Keratinocyte (primary cell): ENCODE measurements around the gene PLCD1. TPM values are rescaled to one million over a fixed set of nuclear protein-coding genes. Genes with fewer than 3 reads are reported as not detected.

Experiments used
- DNase-seq: peaks from one replicate; pipeline ENCODE4 v3.0.0-alpha.2; 2011; ENCODE audit warnings: low read depth, missing footprints, low spot score
- FAIRE-seq: peaks from 2 replicates; lab custom pipeline; 2011; peaks lifted over from hg19 to GRCh38; lab: Jason Lieb, UNC
- H2AFZ ChIP-seq: 2 replicates; pipeline ENCODE4 v1.6.0; 2012; ENCODE audit warnings: low read length, control low read depth, inconsistent platforms; ENCODE audit not compliant: control insufficient read depth
- H3K27ac ChIP-seq: 2 replicates; pipeline ENCODE4 v1.5.1; 2011; ENCODE audit warnings: low read length; ENCODE audit not compliant: control insufficient read depth, insufficient read depth
- H3K27me3 ChIP-seq: 3 replicates; pipeline ENCODE4 v1.6.0; 2011; ENCODE audit warnings: low read length; ENCODE audit not compliant: control insufficient read depth, insufficient read depth; ENCODE audit errors: extremely low read depth
- H3K36me3 ChIP-seq, 2 experiments: 2 replicates in 1 of 2; 3 replicates in 1 of 2; pipeline ENCODE4 v1.5.1; 2011; ENCODE audit warnings: low read length in 2 of 2, mild to moderate bottlenecking in 1 of 2; ENCODE audit not compliant: control insufficient read depth in 2 of 2, insufficient read depth in 2 of 2; ENCODE audit errors: extremely low read depth in 1 of 2
- H3K4me1 ChIP-seq: 3 replicates; pipeline ENCODE4 v1.5.1; 2011; ENCODE audit warnings: low read length; ENCODE audit not compliant: control insufficient read depth, insufficient read depth; ENCODE audit errors: extremely low read depth
- H3K4me2 ChIP-seq: 3 replicates; pipeline ENCODE4 v1.6.0; 2011; ENCODE audit warnings: low read depth, low read length; ENCODE audit not compliant: control insufficient read depth, insufficient read depth; ENCODE audit errors: extremely low read depth
- H3K4me3 ChIP-seq, 3 experiments: fragments of 200-600 bp in 1 of 3; sonication (generic) in 1 of 3; 2 replicates in 2 of 3; 3 replicates in 1 of 3; pipeline ENCODE4 v1.5.1; 2011 to 2016; ENCODE audit warnings: low read length in 3 of 3, mild to moderate bottlenecking in 3 of 3, control low read depth in 2 of 3, inconsistent platforms in 1 of 3, low read depth in 1 of 3, mixed read lengths in 1 of 3, mixed run types in 1 of 3, moderate library complexity in 1 of 3; ENCODE audit not compliant: control insufficient read depth in 2 of 3, insufficient read depth in 2 of 3; ENCODE audit errors: extremely low read depth in 1 of 3
- H3K79me2 ChIP-seq: 2 replicates; pipeline ENCODE4 v1.6.0; 2012; ENCODE audit warnings: low read length; ENCODE audit not compliant: control insufficient read depth, insufficient read depth
- H3K9ac ChIP-seq: 3 replicates; pipeline ENCODE4 v1.6.0; 2011; ENCODE audit warnings: low read length; ENCODE audit not compliant: control insufficient read depth, insufficient read depth; ENCODE audit errors: extremely low read depth
- H3K9me1 ChIP-seq: 3 replicates; pipeline ENCODE4 v1.6.0; 2011; ENCODE audit warnings: low read length; ENCODE audit not compliant: control insufficient read depth, insufficient read depth; ENCODE audit errors: extremely low read depth
- H3K9me3 ChIP-seq: 2 replicates; pipeline ENCODE4 v1.5.1; 2012; ENCODE audit warnings: low read depth, low read length; ENCODE audit not compliant: control insufficient read depth
- H4K20me1 ChIP-seq: 3 replicates; pipeline ENCODE4 v1.6.0; 2011; ENCODE audit warnings: low read length; ENCODE audit not compliant: control insufficient read depth, insufficient read depth; ENCODE audit errors: extremely low read depth
- EZH2 ChIP-seq: IDR thresholded peaks from one replicate; pipeline ENCODE4 v1.6.1; 2012; ENCODE audit warnings: inconsistent platforms, mild to moderate bottlenecking, low read length, moderate library complexity
- dilution Hi-C: fragments of 300-500 bp; cut with MboI; formaldehyde crosslinking; loops from one replicate; pipeline ENCODE4 v1.7.0; 2020; ENCODE audit warnings: low sequenced_read_pairs; ENCODE audit not compliant: extremely low pct_ligation_motif_present
- polyA plus RNA-seq, 5 experiments: library from polyadenylated mRNA; depleted of rRNA in 3 of 5; stranded (reverse) in 3 of 5; stranded (forward) in 1 of 5; unstranded in 1 of 5; fragments of >200 nt; gene quantifications; 1 replicate in 1 of 5; 2 replicates in 3 of 5; 3 replicates in 1 of 5; pipeline versions ENCODE4 v1.2.1 to v1.2.3, GENCODE V29; 2011 to 2012; ENCODE audit warnings: missing spikeins in 2 of 5, low read depth in 1 of 5, low replicate concordance in 1 of 5
- TF ChIP-seq, protein P1 (sequence below), 3 experiments: IDR thresholded peaks in 1 of 3; conservative IDR thresholded peaks in 1 of 3; optimal IDR thresholded peaks in 1 of 3; 2 replicates in 2 of 3; 3 replicates in 1 of 3; pipeline versions ENCODE3 to v1.5.1; 2011; ENCODE audit warnings: low read length in 3 of 3, mild to moderate bottlenecking in 3 of 3, moderate library complexity in 2 of 3, control low read depth in 1 of 3, inconsistent platforms in 1 of 3; ENCODE audit not compliant: insufficient read depth in 2 of 3; ENCODE audit errors: extremely low read depth in 1 of 3

Gene PLCD1
- polyA plus RNA-seq, 1 donor (not counting 4 experiments of a cell fraction or from before 2014, with no cell fraction given): 26.0 TPM

GRCh38 chr3:37987315-37987697 lies 42.1 kb downstream of the PLCD1 start:
- H3K4me1 ChIP-seq: peaks cover 9% of the 10 kb centered on the region
- no peaks in the 10 kb centered on the region for H3K9me1 ChIP-seq
- peaks cover 0 to 5% of the 10 kb centered on the region in 2 experiments for H3K36me3 ChIP-seq
- no peak overlapping the region for H3K4me3 ChIP-seq
- no peaks in the 10 kb centered on the region for H4K20me1 ChIP-seq
- TF ChIP-seq, protein P1, sequence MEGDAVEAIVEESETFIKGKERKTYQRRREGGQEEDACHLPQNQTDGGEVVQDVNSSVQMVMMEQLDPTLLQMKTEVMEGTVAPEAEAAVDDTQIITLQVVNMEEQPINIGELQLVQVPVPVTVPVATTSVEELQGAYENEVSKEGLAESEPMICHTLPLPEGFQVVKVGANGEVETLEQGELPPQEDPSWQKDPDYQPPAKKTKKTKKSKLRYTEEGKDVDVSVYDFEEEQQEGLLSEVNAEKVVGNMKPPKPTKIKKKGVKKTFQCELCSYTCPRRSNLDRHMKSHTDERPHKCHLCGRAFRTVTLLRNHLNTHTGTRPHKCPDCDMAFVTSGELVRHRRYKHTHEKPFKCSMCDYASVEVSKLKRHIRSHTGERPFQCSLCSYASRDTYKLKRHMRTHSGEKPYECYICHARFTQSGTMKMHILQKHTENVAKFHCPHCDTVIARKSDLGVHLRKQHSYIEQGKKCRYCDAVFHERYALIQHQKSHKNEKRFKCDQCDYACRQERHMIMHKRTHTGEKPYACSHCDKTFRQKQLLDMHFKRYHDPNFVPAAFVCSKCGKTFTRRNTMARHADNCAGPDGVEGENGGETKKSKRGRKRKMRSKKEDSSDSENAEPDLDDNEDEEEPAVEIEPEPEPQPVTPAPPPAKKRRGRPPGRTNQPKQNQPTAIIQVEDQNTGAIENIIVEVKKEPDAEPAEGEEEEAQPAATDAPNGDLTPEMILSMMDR (optimal IDR thresholded peaks at IDR 0.05 in 1 of 3, IDR thresholded peaks at IDR 0.05 in 1 of 3, conservative IDR thresholded peaks at IDR 0.05 in 1 of 3; ENCODE audit: extremely low read depth in 1 of 3, insufficient read depth in 2 of 3, low read length in 3 of 3): no peak
- no peak for TF ChIP-seq EZH2
- H3K27me3 ChIP-seq: no peaks in the 10 kb centered on the region
- dilution Hi-C loops: no loop called here
- H3K4me2 ChIP-seq: no peak overlapping the region
- H3K9ac ChIP-seq: no peak overlapping the region
- H3K27ac ChIP-seq: no peak overlapping the region
- H3K9me3 ChIP-seq: no peaks in the 10 kb centered on the region
- FAIRE-seq (no peak), DNase-seq (no peak)
- no peak overlapping the region for H2AFZ ChIP-seq
- H3K79me2 ChIP-seq: no peaks in the 10 kb centered on the region

GRCh38 chr3:37986479-37987314 lies 42.7 kb downstream of the PLCD1 start:
- no peak for TF ChIP-seq EZH2
- TF ChIP-seq, protein P1 (optimal IDR thresholded peaks at IDR 0.05 in 1 of 3, IDR thresholded peaks at IDR 0.05 in 1 of 3, conservative IDR thresholded peaks at IDR 0.05 in 1 of 3; ENCODE audit: extremely low read depth in 1 of 3, insufficient read depth in 2 of 3, low read length in 3 of 3): no peak
- no peak overlapping the region for H3K9ac ChIP-seq
- no peaks in the 10 kb centered on the region for H3K79me2 ChIP-seq
- H3K27ac ChIP-seq: no peak overlapping the region
- dilution Hi-C loops: no loop called here
- no peaks in the 10 kb centered on the region for H3K9me1 ChIP-seq
- no peak overlapping the region for H3K4me2 ChIP-seq
- H2AFZ ChIP-seq: no peak overlapping the region
- no peak for DNase-seq
- no peaks in the 10 kb centered on the region for H3K9me3 ChIP-seq
- no peak for FAIRE-seq
- peaks cover 9% of the 10 kb centered on the region for H3K4me1 ChIP-seq
- H4K20me1 ChIP-seq: no peaks in the 10 kb centered on the region
- peaks cover 0 to 8% of the 10 kb centered on the region in 2 experiments for H3K36me3 ChIP-seq
- H3K4me3 ChIP-seq: no peak overlapping the region
- no peaks in the 10 kb centered on the region for H3K27me3 ChIP-seq
